Measurements from ENCODE around the gene GPRC5A. TPM values are rescaled to one million over a fixed set of nuclear protein-coding genes. Genes with fewer than 3 reads are reported as not detected.
A peak's percentile ranks its signal among the peaks of the same experiment; 100 is the strongest.

Gene GPRC5A
- total RNA-seq, 1 experiment from 2014 or later, result 0.07 TPM

DNA sequence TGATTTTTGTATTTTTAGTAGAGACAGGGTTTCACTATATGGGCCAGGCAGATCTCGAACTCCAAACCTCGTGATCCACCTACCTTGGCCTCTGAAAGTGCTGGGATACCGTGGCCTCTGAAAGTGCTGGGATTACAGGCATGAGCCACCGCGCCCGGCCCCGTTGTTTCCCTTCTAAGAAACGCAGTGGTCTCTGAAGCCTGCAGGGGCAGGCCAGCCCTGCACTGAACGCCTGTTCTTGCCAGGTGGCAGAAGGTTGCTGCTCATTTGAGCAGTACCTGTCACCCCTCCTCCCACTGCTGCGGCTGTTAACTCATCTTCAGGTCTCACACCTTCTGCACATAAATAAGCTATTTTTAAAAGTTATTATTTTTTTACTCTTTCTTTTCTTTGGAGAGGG, 24.3 kb downstream of the GPRC5A start:
- DNase-seq, result peak; percentile 51
- Histone ChIP-seq H3K27me3 (ENCODE audit: control insufficient read depth, insufficient read depth, low read length) (no peaks in the 10 kb centered on the region), H3K36me3 (replicated peaks; ENCODE audit: control insufficient read depth, insufficient read depth, low read length) (no peaks in the 10 kb centered on the region), H3K4me3 (ENCODE audit: insufficient read depth, low read depth, low read length) (no peak overlapping the region)

DNA sequence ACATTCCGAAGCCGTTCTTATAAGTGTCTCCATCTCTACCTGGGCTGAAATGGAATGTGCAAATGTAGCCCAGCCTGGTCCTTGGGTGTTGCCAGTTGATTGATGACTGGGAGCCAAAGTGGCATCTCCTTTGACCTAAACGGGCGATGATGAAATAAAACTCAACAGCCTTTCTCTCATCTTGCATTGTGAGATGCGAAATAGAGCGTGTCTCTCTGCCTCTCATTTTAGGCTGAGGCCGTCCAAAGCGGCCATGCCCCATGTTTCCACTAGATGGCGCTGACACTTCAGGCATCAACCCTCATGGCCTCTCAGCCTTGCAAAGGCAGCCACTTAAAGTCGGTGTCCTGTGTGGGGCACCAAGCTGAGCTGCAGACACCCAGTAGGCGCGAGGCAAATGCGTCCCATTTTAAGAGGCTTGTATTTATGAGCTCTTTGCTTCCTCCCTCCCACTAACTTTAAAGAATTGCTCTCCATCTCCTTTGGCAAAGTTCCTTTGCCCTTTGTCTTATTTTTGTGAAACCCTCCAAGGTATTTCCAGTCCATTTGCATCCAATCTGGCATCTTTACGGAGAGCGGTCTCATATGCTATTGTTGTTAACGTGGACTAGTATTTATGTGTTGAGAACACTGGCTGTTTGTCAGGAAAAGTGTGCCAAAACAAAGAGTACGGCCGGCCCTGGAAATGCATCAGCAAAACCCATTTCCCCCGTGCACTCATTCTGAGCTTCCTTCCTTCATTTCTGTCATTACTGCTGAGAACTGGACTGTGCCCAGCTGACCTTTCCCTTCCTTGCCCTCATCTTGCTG, 25.0 kb downstream of the GPRC5A start:
- H3K4me3 ChIP-seq (ENCODE audit: insufficient read depth, low read depth, low read length), result no peak overlapping the region
- H3K27me3 ChIP-seq (ENCODE audit: control insufficient read depth, insufficient read depth, low read length), result no peaks in the 10 kb centered on the region
- H3K36me3 ChIP-seq (replicated peaks; ENCODE audit: control insufficient read depth, insufficient read depth, low read length), result no peaks in the 10 kb centered on the region
- DNase-seq, result peak; percentile 68

DNA sequence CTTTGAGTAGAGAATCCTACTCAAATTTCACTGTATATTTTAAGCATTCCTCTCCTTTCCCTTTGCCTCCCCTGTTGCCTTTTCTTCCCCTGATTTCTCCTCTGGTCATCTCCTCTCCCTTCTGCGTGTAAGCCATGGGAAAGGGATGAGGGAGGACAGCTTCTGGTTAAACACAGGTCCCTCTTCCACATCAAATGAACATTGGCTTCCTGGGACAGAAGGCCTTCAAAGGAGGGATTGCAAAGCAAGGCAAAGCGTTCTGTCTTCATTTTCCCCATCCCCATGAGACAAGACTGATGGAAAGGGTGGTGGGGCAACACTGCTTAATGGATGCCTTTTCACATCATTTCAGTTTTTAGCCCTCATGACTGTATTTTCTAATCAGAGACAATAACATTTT, 26.2 kb downstream of the GPRC5A start:
- H3K4me3 ChIP-seq (ENCODE audit: insufficient read depth, low read depth, low read length), result no peak overlapping the region
- DNase-seq, result no peak
- H3K27me3 ChIP-seq (ENCODE audit: control insufficient read depth, insufficient read depth, low read length), result no peaks in the 10 kb centered on the region
- H3K36me3 ChIP-seq (replicated peaks; ENCODE audit: control insufficient read depth, insufficient read depth, low read length), result no peaks in the 10 kb centered on the region

DNA sequence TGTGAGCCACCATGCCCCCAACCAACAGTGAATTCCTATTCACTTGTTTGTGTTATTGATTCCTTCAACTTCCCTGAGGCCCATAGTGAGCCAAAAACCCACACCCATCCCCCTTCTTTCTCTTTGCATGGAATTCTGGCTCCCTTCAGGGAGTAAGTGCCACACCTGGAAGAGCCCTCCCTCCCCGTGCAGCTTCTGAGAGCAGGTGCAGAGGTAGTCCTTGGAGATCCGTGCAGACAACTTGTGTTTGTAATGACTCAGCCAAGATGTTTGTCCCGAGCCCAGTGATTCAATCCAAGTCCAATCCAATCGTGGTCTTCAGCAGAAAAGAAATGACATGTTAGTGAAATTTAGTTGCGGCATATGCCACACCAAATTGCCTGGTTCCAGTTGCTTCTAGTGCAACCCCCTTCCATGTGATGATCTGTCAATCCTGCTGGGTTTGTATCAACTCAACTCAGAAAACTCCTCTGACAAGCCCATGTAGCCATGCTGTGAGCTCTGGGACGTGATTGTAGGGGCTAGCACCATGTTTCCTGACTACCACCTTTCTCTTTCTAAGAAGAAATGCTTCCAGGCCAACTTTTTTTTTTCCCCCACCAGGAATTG, 27.5 kb downstream of the GPRC5A start:
- H3K4me3 ChIP-seq (ENCODE audit: insufficient read depth, low read depth, low read length), result no peak overlapping the region
- DNase-seq, result no peak
- H3K27me3 ChIP-seq (ENCODE audit: control insufficient read depth, insufficient read depth, low read length), result no peaks in the 10 kb centered on the region
- no peaks in the 10 kb centered on the region for H3K36me3 ChIP-seq (replicated peaks; ENCODE audit: control insufficient read depth, insufficient read depth, low read length)

DNA sequence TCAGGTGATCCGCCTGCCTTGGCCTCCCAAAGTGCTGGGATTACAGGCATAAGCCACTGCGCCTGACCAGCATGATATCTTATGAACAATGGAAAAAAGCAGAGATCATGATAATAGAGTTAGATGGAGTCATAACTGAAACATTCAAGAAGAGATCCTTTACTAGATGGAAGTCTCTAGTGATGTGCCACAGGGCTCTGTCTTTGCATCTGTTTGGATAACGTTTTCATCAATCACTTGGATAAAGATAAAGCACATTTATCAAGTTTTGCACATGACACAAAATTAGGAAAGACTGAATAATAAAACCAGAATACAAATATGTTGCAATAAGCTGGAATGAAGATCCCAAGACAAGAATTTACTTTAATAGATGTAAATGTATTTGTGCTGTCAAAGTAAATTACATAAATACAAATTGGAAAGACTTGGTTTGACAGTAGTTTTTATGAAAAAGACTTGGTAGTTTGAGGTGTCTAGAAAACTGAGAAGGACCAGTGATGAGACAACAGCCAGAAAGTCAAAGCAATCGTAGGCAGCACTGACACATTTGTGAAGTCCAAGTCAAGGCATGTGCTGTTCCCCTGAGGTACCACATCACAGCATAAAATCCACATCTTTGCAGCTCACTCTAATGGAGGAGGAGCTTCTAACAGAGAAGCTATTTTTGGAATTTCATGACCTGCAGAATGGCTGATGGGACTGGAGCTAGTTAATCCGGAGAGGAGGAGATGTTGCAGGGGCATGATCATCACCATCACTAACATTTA, 28.5 kb downstream of the GPRC5A start:
- no peak overlapping the region for H3K4me3 ChIP-seq (ENCODE audit: insufficient read depth, low read depth, low read length)
- DNase-seq, result no peak
- no peaks in the 10 kb centered on the region for H3K36me3 ChIP-seq (replicated peaks; ENCODE audit: control insufficient read depth, insufficient read depth, low read length)
- no peaks in the 10 kb centered on the region for H3K27me3 ChIP-seq (ENCODE audit: control insufficient read depth, insufficient read depth, low read length)

DNA sequence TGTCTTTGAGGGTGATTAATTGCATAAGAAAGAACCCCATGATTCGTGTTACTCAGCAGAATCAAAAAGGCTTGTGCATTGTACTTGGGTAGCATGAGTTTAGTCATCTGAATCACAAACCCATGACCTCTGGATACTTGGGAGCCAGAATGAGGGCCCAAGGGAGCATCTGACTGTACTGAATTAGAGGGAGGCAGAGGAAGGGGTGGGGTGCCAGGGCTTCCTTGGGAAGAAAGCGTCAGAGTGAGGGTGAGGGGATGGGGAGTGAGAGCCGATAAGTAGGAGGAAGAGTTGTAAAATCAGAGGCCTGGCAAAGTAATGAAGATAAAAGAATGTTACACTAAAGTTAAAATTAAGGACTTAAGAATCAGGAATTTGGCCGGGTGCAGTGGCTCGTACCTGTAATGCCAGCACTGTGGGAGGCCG, 30.8 kb downstream of the GPRC5A start:
- DNase-seq, result no peak
- Histone ChIP-seq H3K4me3 (ENCODE audit: insufficient read depth, low read depth, low read length) (no peak overlapping the region), H3K36me3 (replicated peaks; ENCODE audit: control insufficient read depth, insufficient read depth, low read length) (no peaks in the 10 kb centered on the region), H3K27me3 (ENCODE audit: control insufficient read depth, insufficient read depth, low read length) (no peaks in the 10 kb centered on the region)

DNA sequence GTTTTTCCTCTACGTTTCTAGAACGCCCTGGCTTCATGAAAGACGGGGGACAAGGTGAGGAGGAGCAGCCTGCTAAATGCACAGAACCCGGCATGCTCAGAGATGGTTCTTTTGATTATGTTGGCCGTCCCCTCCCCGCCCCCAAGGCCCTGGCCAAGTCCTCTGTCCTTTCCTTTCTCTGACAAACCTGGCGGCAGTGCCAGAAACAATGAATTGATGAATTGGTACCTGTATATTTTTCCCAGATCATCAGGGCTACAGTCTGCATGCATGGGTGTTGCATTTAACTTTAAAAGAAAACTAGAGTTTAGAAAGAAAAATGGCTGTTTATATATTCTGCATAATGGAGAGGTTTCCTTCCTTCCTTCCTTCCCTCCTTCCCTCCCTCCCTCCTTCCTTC, 31.6 kb downstream of the GPRC5A start:
- no peak for DNase-seq
- no peaks in the 10 kb centered on the region for H3K27me3 ChIP-seq (ENCODE audit: control insufficient read depth, insufficient read depth, low read length)
- no peaks in the 10 kb centered on the region for H3K36me3 ChIP-seq (replicated peaks; ENCODE audit: control insufficient read depth, insufficient read depth, low read length)
- H3K4me3 ChIP-seq (ENCODE audit: insufficient read depth, low read depth, low read length), result no peak overlapping the region

DNA sequence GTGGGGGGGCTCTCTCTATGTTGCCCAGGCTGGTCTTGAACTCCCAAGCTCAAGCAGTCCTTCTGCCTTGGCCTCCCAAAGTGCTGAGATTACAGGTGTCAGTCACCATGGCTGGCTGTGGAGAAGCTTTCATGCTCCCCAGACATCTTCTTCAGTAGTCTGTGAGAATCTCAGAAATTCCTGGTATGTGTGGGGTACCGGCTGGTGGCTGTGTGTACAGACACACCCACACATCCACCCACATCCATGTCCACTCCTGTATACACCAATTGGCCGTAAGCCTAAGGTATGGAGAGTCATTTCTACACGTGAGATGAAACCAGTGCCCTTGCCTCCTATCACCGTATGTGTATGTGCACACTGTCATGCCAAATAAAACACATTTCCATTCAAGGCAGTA, 32.8 kb downstream of the GPRC5A start:
- no peak overlapping the region for H3K4me3 ChIP-seq (ENCODE audit: insufficient read depth, low read depth, low read length)
- H3K27me3 ChIP-seq (ENCODE audit: control insufficient read depth, insufficient read depth, low read length), result no peaks in the 10 kb centered on the region
- H3K36me3 ChIP-seq (replicated peaks; ENCODE audit: control insufficient read depth, insufficient read depth, low read length), result no peaks in the 10 kb centered on the region
- DNase-seq, result no peak

DNA sequence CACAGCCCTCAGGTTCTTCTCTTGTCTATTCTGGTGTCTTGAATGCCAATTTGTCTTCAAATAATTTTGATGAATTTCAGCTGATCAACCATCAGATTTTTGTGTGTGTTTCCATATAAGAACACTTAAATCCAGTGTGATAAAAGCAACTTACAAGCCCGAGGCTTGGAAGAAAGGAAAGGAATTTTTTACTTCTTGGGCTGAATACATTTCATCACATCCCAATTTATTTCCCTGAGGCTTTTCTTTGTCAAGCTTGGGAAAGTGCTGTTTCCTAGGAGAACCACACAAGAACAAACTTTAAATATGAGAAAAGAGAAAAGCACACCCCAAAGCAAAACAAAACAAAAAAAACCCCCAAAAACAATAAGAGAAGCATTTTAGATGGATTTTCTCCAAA, 34.0 kb downstream of the GPRC5A start:
- no peak for DNase-seq
- Histone ChIP-seq H3K36me3 (replicated peaks; ENCODE audit: control insufficient read depth, insufficient read depth, low read length) (no peaks in the 10 kb centered on the region), H3K4me3 (ENCODE audit: insufficient read depth, low read depth, low read length) (no peak overlapping the region), H3K27me3 (ENCODE audit: control insufficient read depth, insufficient read depth, low read length) (no peaks in the 10 kb centered on the region)

DNA sequence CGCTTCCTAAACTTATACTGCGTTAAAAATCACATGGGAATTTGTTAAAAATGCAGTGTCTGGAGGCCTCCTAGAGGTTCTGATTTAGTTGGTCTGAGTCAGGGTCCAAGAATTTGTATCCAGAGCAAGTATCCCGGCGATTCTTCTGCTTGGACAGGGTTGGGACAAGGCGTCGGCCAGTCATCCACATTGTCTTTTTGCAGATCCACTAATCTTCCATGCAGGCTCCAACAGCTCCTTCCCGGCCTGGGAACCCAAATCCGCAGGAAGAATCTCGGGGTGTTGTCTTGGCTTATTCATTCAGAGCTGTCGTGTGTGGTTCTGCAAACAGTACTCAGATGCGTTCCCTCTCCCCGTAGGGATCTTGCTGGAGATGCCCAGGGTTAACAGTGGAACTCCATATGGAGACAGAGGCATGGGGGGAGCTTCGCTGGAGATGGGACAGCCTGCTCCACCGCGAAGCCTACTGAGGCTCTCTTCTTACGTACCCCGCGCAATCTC, 35.3 kb downstream of the GPRC5A start:
- no peaks in the 10 kb centered on the region for H3K27me3 ChIP-seq (ENCODE audit: control insufficient read depth, insufficient read depth, low read length)
- no peak for DNase-seq
- no peaks in the 10 kb centered on the region for H3K36me3 ChIP-seq (replicated peaks; ENCODE audit: control insufficient read depth, insufficient read depth, low read length)
- H3K4me3 ChIP-seq (ENCODE audit: insufficient read depth, low read depth, low read length), result no peak overlapping the region

DNA sequence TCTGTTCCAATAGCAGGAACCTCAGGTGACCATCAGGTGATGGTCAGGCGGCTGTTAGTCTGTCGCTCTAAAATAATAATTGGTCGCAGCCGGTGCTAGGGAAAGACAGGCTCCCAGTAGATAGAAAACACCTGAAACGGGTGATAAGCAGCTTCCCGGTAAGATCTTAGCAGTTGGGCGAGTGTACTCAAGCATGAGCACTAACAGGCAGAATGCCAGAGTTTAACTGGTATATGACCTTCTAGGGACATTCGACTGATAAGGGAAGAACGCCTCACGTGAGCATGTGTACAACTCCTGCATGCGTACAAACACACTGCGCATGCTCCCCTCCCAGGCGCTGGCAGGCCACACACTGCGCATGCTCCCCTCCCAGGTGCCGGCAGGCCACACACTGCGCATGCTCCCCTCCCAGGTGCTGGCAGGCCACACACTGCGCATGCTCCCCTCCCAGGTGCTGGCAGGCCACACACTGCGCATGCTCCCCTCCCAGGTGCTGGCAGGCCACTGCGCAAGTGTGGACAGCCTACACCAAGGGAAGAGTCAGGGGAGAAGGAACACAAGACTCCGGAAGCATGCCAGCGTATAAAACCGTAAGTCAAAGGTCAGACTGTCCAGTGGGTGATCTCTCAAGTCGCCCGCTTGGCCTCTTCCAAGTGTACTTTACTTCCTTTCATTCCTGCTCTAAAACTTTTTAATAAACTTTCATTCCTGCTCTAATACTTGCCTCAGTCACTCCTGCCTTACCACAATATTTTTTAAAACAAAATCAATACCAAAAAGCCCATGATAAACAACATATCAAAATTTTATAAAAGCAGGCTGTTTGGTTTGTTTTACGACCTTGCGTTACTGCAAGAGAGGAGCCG, 36.1 kb downstream of the GPRC5A start:
- Histone ChIP-seq H3K4me3 (ENCODE audit: insufficient read depth, low read depth, low read length) (no peak overlapping the region), H3K27me3 (ENCODE audit: control insufficient read depth, insufficient read depth, low read length) (no peaks in the 10 kb centered on the region), H3K36me3 (replicated peaks; ENCODE audit: control insufficient read depth, insufficient read depth, low read length) (no peaks in the 10 kb centered on the region)
- no peak for DNase-seq

DNA sequence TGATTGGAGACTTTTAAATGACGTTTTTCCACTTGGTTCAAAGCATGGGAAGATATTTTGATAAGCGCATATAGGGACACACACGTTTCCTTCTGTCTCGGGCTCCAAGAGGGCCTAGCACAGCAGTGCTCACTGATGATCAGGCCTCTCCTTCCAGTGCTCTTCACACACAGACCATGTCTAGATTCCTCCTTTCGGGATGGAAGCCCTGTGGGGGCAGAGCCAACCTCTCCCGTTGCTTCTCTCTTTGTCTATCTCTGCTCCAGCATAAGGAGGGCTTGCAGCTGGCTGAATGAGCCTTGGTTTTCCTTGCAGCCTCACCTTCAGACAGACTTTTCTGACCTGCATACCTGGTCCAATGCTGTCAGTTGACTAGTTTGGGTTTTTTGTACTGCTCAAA, 38.3 kb downstream of the GPRC5A start:
- Histone ChIP-seq H3K27me3 (ENCODE audit: control insufficient read depth, insufficient read depth, low read length) (no peaks in the 10 kb centered on the region), H3K4me3 (ENCODE audit: insufficient read depth, low read depth, low read length) (no peak overlapping the region), H3K36me3 (replicated peaks; ENCODE audit: control insufficient read depth, insufficient read depth, low read length) (no peaks in the 10 kb centered on the region)
- no peak for DNase-seq

DNA sequence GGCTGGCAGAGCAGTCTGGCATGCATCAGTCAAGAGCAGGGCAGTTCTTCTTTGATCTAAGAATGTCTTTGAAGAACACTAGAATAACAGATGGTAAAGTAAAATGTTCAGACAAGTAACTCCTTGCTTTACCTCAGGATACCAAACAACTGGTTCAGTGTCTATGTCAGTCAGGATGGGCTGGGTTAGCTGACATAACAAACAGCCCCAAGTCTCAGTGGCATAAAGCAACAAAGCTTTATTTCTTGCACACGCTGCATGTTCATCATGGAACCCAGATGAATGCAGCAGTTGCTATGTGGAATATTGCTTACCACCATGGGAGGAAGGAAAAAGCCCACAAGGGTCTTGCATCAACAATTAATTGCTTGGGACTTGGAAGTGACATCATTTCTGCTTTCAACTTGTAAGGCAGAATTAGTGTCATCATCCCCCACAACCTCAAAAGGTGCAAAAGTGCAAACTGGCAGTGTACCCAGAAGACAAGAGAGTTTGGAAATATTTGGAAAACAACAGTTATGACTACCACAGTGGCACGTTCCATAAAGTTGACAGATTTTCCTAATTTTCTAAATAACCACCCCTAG, 39.4 kb downstream of the GPRC5A start:
- no peak for DNase-seq
- Histone ChIP-seq H3K27me3 (ENCODE audit: control insufficient read depth, insufficient read depth, low read length) (no peaks in the 10 kb centered on the region), H3K4me3 (ENCODE audit: insufficient read depth, low read depth, low read length) (no peak overlapping the region), H3K36me3 (replicated peaks; ENCODE audit: control insufficient read depth, insufficient read depth, low read length) (no peaks in the 10 kb centered on the region)

DNA sequence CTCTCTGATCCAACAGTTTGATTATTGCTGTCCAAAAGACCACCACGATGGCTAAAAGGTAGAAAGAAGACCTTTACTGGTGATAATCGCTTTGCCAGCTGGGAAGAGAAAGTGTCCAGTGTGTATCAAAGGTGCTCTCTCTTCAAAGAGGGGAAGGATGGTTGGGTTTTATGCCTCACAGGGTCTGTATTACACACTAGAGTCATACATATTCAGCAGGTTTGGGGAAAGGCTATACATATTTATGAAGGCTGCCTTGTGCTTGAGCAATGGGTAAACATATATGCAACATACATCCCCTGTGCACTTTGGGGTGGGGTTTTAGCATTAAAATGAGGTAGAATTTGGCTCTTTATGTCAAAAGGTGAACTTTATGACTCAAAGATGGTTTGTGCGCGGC, 42.4 kb downstream of the GPRC5A start:
- DNase-seq, result no peak
- H3K27me3 ChIP-seq (ENCODE audit: control insufficient read depth, insufficient read depth, low read length), result no peaks in the 10 kb centered on the region
- no peak overlapping the region for H3K4me3 ChIP-seq (ENCODE audit: insufficient read depth, low read depth, low read length)
- no peaks in the 10 kb centered on the region for H3K36me3 ChIP-seq (replicated peaks; ENCODE audit: control insufficient read depth, insufficient read depth, low read length)

Measured in H7 (cell line).